NOMO-1 treated with DMSO at 0.1 percent for 48 hours (cell line): ENCODE data around the gene HIBADH.
A peak's percentile ranks its signal among the peaks of the same experiment; 100 is the strongest.
"Not testable (repeated sequence)": the region's sequence is repeated elsewhere in the genome, so short reads cannot be mapped to it uniquely, and the experiment has no call there.

Experiments
- DNase-seq: peaks from one replicate; lab custom pipeline; 2025; ENCODE audit not compliant: unreplicated experiment; lab: John Stamatoyannopoulos, UW

Gene HIBADH

DNA sequence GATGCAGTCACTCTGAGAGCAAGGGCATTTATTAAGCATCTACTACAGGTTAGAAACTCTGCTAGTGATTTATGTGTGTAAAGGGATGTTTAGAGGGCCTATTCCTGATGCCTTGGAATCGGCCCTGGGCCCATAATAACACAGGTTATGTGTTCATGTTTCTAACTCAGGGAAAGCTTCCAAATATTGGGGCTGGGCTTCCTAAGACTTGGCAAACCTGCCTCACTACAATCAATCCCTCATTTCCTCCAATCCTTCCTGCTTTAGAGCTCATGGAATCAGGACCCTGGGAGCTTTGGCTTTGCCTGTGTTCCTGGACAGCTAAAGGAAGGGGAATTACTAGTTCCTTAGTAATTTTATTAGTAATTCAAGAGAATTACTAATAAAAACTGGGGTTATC is 148.8 kb downstream of the HIBADH start:
- no peak for DNase-seq

GRCh38 chr7:27511370-27511769 is 151.3 kb downstream of the HIBADH start:
- DNase-seq, result not testable (repeated sequence)

GRCh38 chr7:27510541-27510940 is 152.1 kb downstream of the HIBADH start:
- DNase-seq, result peak; percentile 81

GRCh38 chr7:27501879-27502278 is 160.8 kb downstream of the HIBADH start:
- DNase-seq, result not testable (repeated sequence)

DNA sequence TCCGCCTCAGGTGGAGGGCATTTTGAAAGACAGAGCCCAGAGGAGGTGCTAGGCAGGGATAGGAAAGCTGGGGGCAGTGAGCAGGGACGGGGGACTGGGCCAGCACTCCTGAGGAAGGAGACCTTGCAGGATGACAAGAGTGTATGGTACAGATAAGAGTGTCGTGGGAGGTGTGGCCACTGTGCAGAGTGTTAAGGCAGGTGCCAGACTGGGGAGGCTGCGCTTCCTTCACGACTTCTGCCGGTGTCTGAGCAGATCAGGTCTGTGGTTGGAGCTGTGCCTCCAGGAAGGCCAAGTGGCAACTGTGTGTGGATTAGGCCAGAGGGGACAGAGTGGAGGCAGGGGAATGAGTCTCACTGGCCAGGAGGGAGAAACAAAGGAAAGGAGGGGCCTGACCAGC is 161.7 kb downstream of the HIBADH start:
- DNase-seq, result no peak

- no peak for DNase-seq
These were observed 170.5 kb downstream of the HIBADH start for GRCh38 chr7:27492224-27492623.

DNA sequence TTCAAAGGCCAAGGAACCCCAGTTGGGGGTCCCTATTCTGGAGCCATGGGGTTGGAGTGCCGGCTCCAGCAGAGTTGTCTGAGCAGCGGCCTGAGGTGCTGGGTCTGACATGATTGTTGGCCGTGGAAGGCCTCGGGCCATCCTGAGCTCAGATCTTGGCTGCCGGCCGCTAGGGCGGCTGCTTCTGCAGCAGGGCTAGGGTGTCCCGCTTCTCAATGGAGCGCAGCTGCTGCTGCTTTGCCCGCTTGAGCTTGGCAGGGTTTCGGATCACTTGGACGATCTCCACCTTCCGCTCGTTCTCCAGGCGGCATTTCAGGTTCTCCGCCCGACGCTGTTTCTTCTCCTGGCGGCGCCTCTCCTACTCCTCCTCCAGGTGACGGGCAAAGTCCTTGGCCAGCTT is 171.1 kb downstream of the HIBADH start:
- no peak for DNase-seq

DNA sequence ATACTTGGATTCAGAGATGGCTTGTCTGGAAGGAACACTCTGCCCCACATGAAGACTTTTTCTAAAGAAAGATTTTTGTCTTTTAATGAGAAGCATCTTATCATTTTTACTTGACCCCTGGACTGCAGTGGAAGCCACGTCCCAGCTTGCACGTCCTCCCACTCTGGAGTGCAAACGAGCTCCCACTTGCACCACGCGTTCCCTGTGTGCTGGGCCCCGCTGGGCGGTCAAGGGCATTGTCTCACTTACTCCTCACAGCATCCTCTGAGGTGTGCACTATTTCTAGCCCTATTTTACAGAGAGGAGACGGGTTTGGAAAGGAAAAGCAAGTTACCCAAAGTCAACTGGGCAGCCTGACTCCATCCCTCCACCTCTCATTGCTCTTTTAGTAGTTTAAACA is 175.2 kb downstream of the HIBADH start:
- DNase-seq, result no peak

DNA sequence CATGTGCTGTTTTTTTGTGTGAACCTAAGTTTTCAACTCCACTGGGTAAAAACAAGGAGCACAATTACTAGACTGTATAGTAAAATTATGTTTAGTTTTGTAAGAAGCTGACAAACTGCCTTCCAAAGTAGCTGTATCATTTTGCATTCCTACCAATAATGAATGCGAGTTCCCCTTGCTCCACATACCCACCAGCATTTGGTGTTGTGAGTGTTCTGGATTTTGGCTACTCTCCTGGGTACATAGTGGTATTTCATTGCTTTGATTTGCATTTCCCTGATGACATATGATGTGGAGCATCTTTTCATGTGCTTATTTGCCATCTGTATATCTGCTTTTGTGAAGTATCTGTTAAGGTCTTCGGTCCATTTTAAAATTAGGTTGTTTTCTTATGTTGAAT is 178.2 kb downstream of the HIBADH start:
- no peak for DNase-seq

DNA sequence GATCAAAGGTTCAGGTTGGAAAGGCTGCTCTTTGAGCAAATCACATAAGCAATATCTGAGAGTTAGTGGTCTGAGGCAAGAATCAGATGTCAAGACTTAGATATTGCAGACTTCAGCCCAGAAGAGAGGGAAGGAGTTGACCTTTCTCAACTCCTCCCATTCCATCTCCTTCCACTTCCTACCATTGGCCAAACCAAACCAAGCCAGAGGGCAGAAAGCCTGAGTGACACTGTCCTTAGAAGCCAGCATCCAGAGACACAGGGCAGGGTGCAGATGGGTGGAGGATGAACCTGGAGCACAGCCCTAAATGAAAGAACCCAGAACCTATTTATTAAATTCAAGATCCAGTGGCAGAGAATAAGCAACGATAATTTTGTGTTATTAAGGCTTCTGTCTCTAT is 180.5 kb downstream of the HIBADH start:
- DNase-seq, result no peak

DNA sequence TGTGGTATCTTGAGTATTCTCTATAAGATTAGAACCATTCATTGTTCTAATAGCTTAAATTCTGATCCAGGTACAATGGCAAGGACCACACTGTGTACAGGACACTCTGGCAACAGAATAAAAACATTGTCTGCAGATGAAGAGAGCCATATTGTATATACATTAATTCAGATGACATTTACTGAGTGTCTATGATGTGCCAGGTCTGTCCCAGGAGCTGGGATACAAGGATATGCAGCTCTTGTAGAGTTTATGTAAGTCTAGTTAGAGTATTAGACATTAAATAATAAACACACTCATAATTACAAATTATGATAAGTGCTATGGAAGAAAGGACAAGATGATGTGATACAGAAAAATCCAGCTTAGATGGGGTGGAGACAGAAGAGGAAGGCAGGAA is 184.1 kb downstream of the HIBADH start:
- no peak for DNase-seq

DNA sequence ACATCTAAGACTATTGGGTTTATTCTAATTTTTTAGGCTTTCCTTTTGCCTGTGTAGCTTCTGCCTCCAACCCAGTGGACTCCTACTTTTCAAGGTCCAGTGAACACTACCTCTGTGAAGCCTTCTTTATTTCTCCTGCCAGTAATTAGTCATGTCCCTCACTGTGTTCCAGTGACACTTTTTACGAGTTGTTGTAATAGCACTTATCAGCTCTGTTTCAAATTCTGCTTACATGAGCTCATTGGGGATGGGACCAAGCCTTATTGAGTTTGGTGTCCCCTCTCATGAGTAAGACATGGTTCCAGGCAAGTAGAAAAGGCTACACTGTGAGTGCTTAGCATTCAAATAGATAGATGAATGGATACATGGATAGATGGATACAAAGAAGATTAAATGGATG is 184.6 kb downstream of the HIBADH start:
- DNase-seq, result no peak

DNA sequence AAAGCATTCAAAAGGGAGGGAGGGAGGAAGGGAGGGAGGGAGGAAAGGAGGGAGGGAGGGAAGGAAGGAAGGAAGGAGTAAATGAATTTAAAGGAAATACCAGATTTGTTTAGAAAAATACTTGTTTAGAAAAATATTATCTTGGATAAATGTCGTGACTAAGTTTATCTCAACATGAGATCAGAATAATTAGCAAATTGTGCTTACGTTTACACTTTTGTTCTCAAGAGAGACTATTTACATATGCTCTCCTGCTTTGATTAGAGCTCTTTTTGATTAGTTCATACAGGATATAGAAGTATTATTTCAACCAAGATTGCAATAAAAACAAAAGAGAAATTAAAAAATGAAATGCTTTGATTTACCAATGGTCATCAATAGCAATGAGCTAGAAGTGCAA is 186.2 kb downstream of the HIBADH start:
- no peak for DNase-seq
